MCF 10A (cell line): ENCODE data around the gene CEP128. TPM values are rescaled to one million over a fixed set of nuclear protein-coding genes. Genes with fewer than 3 reads are reported as not detected.

Experiments used
- BruUV-seq: library from RNA; stranded (reverse); fragments of 400-500 nt; replicated peaks from 2 replicates; lab custom pipeline; 2021; lab: Mats Ljungman, UMichigan
- CTCF ChIA-PET: fragments of 300-600 bp; sonication (Branson Sonifier 250); formaldehyde crosslinking; extraction: SDS; loops from one replicate; lab custom pipeline; 2021; ENCODE audit warnings: antibody characterized with exemption, inconsistent platforms; lab: Yijun Ruan, JAX
- POLR2A ChIA-PET: fragments of 300-600, 350-650 bp; sonication (Branson Sonifier 250); formaldehyde crosslinking; extraction: SDS; loops from one replicate; lab custom pipeline; 2020; ENCODE audit warnings: antibody characterized with exemption, inconsistent platforms; lab: Yijun Ruan, JAX
- DNase-seq: peaks from one replicate; pipeline ENCODE4 v3.0.0-alpha.2; 2018; ENCODE audit not compliant: unreplicated experiment
- H3K27ac Mint-ChIP-seq: one replicate; pipeline ENCODE4 v1.8.0; 2022; ENCODE audit warnings: mild to moderate bottlenecking, low read depth, mixed read lengths; ENCODE audit not compliant: unreplicated experiment
- H3K27me3 Mint-ChIP-seq: one replicate; pipeline ENCODE4 v1.8.0; 2022; ENCODE audit warnings: mixed read lengths; ENCODE audit not compliant: insufficient read depth, unreplicated experiment
- H3K36me3 Mint-ChIP-seq: one replicate; pipeline ENCODE4 v1.8.0; 2022; ENCODE audit warnings: mild to moderate bottlenecking, moderate library complexity, mixed read lengths; ENCODE audit not compliant: insufficient read depth, unreplicated experiment
- H3K4me1 Mint-ChIP-seq: one replicate; pipeline ENCODE4 v1.8.0; 2022; ENCODE audit warnings: mixed read lengths; ENCODE audit not compliant: insufficient read depth, unreplicated experiment
- H3K4me3 Mint-ChIP-seq: one replicate; pipeline ENCODE4 v1.8.0; 2022; ENCODE audit warnings: mild to moderate bottlenecking, moderate library complexity, mixed read lengths; ENCODE audit not compliant: unreplicated experiment
- H3K9me3 Mint-ChIP-seq: one replicate; pipeline ENCODE4 v1.8.0; 2022; ENCODE audit warnings: mixed read lengths; ENCODE audit not compliant: unreplicated experiment
- intact Hi-C: fragments of 100-400 bp; cut with micrococcal nuclease; formaldehyde crosslinking; loops from 2 replicates; pipeline ENCODE4 v1.14.1; 2022
- total RNA-seq: library from RNA; stranded (reverse); gene quantifications from 2 replicates; pipeline ENCODE4 v1.2.3, GENCODE V29; 2022
- TF ChIP-seq, protein P1 (sequence below): fragments of 200-600 bp; IDR thresholded peaks from one replicate; pipeline ENCODE4 v1.8.0; 2022; ENCODE audit warnings: antibody characterized with exemption, mild to moderate bottlenecking; ENCODE audit not compliant: unreplicated experiment

Gene CEP128
- total RNA-seq, 1 experiment from 2014 or later: 12.5 TPM

- CTCF ChIA-PET: interaction anchor here (0.6 to 12.9 kb wide), 6 partner anchors 14 to 312 kb away, joined by 3 to 124 read pairs (median 5); partner anchors contain the start of genes CEP128 and TSHR
- POLR2A ChIA-PET: interaction anchor here (1.3 to 1.5 kb wide), 2 partner anchors 11 to 19 kb away, joined by 4 to 5 read pairs; no protein-coding TSS in a partner anchor
- intact Hi-C loops: no loop called here
- TF ChIP-seq, protein P1, sequence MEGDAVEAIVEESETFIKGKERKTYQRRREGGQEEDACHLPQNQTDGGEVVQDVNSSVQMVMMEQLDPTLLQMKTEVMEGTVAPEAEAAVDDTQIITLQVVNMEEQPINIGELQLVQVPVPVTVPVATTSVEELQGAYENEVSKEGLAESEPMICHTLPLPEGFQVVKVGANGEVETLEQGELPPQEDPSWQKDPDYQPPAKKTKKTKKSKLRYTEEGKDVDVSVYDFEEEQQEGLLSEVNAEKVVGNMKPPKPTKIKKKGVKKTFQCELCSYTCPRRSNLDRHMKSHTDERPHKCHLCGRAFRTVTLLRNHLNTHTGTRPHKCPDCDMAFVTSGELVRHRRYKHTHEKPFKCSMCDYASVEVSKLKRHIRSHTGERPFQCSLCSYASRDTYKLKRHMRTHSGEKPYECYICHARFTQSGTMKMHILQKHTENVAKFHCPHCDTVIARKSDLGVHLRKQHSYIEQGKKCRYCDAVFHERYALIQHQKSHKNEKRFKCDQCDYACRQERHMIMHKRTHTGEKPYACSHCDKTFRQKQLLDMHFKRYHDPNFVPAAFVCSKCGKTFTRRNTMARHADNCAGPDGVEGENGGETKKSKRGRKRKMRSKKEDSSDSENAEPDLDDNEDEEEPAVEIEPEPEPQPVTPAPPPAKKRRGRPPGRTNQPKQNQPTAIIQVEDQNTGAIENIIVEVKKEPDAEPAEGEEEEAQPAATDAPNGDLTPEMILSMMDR: no peak
- no peak overlapping the region for H3K27ac Mint-ChIP-seq
- H3K27me3 Mint-ChIP-seq: peaks cover 50% of the 10 kb centered on the region
- H3K36me3 Mint-ChIP-seq: no peaks in the 10 kb centered on the region
- no peaks in the 10 kb centered on the region for H3K9me3 Mint-ChIP-seq
- no peaks in the 10 kb centered on the region for H3K4me1 Mint-ChIP-seq
- peak; percentile 16 for DNase-seq
- H3K4me3 Mint-ChIP-seq: no peak overlapping the region
- no TSS peak for BruUV-seq
These were observed 32.5 kb upstream of the CEP128 start for GRCh38 chr14:80973931-80974641.

DNA sequence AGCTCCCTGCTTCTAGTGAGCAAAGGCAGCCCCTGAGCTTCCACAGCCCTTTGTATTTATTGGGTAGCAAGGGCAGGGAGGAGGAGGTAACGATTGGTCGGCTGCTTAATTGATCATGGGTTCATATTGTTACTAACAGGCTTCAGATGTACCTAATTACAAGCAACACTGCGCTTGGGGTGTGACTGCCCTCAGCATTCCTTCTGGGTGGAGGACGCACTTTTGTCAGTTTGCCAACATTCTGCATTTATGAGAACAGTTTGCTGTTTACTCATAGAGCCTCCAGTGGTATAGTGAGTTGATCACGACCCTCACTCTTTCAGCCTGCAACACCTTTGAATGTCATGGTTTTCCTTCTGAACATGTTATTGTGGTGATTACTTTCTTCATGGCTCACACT is 23.5 kb upstream of the CEP128 start:
- peaks cover 26% of the 10 kb centered on the region for H3K27me3 Mint-ChIP-seq

GRCh38 chr14:80959496-80959895 is 18.0 kb upstream of the CEP128 start:
- intact Hi-C loops: no loop called here
- Mint-ChIP-seq H3K27ac (no peak overlapping the region), H3K36me3 (no peaks in the 10 kb centered on the region), H3K4me1 (no peaks in the 10 kb centered on the region), H3K4me3 (no peak overlapping the region), H3K9me3 (no peaks in the 10 kb centered on the region), H3K27me3 (peaks cover 44% of the 10 kb centered on the region)
- CTCF ChIA-PET: interaction anchor here (0.7 to 9.6 kb wide), 5 partner anchors 28 to 212 kb away, joined by 3 to 140 read pairs (median 4); no protein-coding TSS in a partner anchor
- DNase-seq: no peak
- TF ChIP-seq, protein P1: no peak
- no TSS peak for BruUV-seq
- POLR2A ChIA-PET: no interaction called here

More for the DNA sequence above, 23.5 kb upstream of the CEP128 start:
- POLR2A ChIA-PET: no interaction called here
- no peak for DNase-seq
- H3K36me3 Mint-ChIP-seq: no peaks in the 10 kb centered on the region
- H3K4me1 Mint-ChIP-seq: peaks cover 8% of the 10 kb centered on the region
- no peak overlapping the region for H3K4me3 Mint-ChIP-seq
- TF ChIP-seq, protein P1: no peak
- intact Hi-C loops: no loop called here
- no peaks in the 10 kb centered on the region for H3K9me3 Mint-ChIP-seq
- no TSS peak for BruUV-seq
- CTCF ChIA-PET: interaction anchor here (0.6 to 1.3 kb wide), 3 partner anchors 9 to 396 kb away, joined by 3 to 4 read pairs (median 3); partner anchors contain the start of gene TSHR
- no peak overlapping the region for H3K27ac Mint-ChIP-seq

- H3K27me3 Mint-ChIP-seq: peaks cover 44% of the 10 kb centered on the region
- CTCF ChIA-PET: interaction anchor here (1.0 to 9.6 kb wide), 4 partner anchors 28 to 1999 kb away, joined by 3 to 140 read pairs (median 3); no protein-coding TSS in a partner anchor
These were observed 17.4 kb upstream of the CEP128 start for GRCh38 chr14:80958939-80959338.

More at GRCh38 chr14:80958939-80959338, 17.4 kb upstream of the CEP128 start:
- Mint-ChIP-seq H3K4me1 (no peaks in the 10 kb centered on the region), H3K4me3 (no peak overlapping the region), H3K9me3 (no peaks in the 10 kb centered on the region), H3K27ac (no peak overlapping the region), H3K36me3 (no peaks in the 10 kb centered on the region)
- BruUV-seq: no TSS peak
- TF ChIP-seq, protein P1: no peak
- DNase-seq: no peak
- POLR2A ChIA-PET: interaction anchor here (0.7 kb wide), 1 partner anchor 227 kb away, joined by 3 read pairs; no protein-coding TSS in a partner anchor
- intact Hi-C loops: no loop called here
